H1 (cell line): ENCODE results near the gene ATPAF1. TPM values are rescaled to one million over a fixed set of nuclear protein-coding genes. Genes with fewer than 3 reads are reported as not detected.
A peak's percentile ranks its signal among the peaks of the same experiment; 100 is the strongest.

Experiments used
- CTCF ChIA-PET: fragments of 300-600 bp; sonication (Branson Sonifier 250); formaldehyde crosslinking; loops from one replicate; lab custom pipeline; 2021; ENCODE audit not compliant: partially characterized antibody; lab: Charles Lee
- POLR2A ChIA-PET: fragments of 300-600 bp; sonication (Branson Sonifier 250); formaldehyde crosslinking; loops from one replicate; lab custom pipeline; 2021; ENCODE audit warnings: inconsistent platforms; ENCODE audit not compliant: partially characterized antibody; lab: Charles Lee
- DNase-seq, 2 experiments: peaks; one replicate each; pipeline versions ENCODE4 v3.0.0 to v3.0.0-alpha.2; 2010 to 2022; ENCODE audit warnings: low spot score in 2 of 2, low read depth in 1 of 2, mixed read lengths in 1 of 2
- FAIRE-seq: peaks from 2 replicates; lab custom pipeline; 2011; peaks lifted over from hg19 to GRCh38; lab: Jason Lieb, UNC
- H2AFZ ChIP-seq: 2 replicates; pipeline ENCODE4 v1.8.1; 2012; ENCODE audit warnings: low read length, inconsistent platforms
- H2AK5ac ChIP-seq: 2 replicates; pipeline ENCODE4 v1.6.1; 2013; ENCODE audit warnings: low read depth, low read length
- H2BK120ac ChIP-seq: replicated peaks from 2 replicates; pipeline ENCODE3; 2013; ENCODE audit warnings: low read depth, low read length, inconsistent platforms
- H2BK12ac ChIP-seq: 2 replicates; pipeline ENCODE4 v1.6.1; 2013; ENCODE audit warnings: low read depth, low read length
- H2BK15ac ChIP-seq: 2 replicates; pipeline ENCODE4 v1.6.1; 2013; ENCODE audit warnings: low read length
- H2BK20ac ChIP-seq: 2 replicates; pipeline ENCODE4 v1.6.1; 2013; ENCODE audit warnings: low read length
- H2BK5ac ChIP-seq: 2 replicates; pipeline ENCODE4 v1.6.1; 2013; ENCODE audit warnings: low read depth, low read length
- H3K14ac ChIP-seq: 2 replicates; pipeline ENCODE4 v1.6.1; 2013; ENCODE audit warnings: inconsistent platforms; ENCODE audit not compliant: insufficient read length
- H3K18ac ChIP-seq: 2 replicates; pipeline ENCODE4 v1.6.1; 2013; ENCODE audit warnings: low read length; ENCODE audit errors: extremely low read depth
- H3K23ac ChIP-seq: 2 replicates; pipeline ENCODE4 v1.6.1; 2013; ENCODE audit warnings: inconsistent platforms; ENCODE audit not compliant: insufficient read length
- H3K23me2 ChIP-seq: 2 replicates; pipeline ENCODE4 v1.6.1; 2013; ENCODE audit warnings: low read depth, low read length
- H3K27ac ChIP-seq: 2 replicates; pipeline ENCODE4 v1.6.1; 2011; ENCODE audit warnings: low read depth, low read length, inconsistent platforms
- H3K27me3 ChIP-seq, 4 experiments: replicated peaks in 1 of 4; 1 replicate in 1 of 4; 2 replicates in 3 of 4; pipeline versions ENCODE4 v1.6.1 to v1.8.1; 2011 to 2013; ENCODE audit warnings: low read length in 3 of 4, mild to moderate bottlenecking in 3 of 4, inconsistent platforms in 2 of 4, mixed read lengths in 2 of 4, moderate library complexity in 1 of 4; ENCODE audit not compliant: control insufficient read depth in 3 of 4, insufficient read depth in 3 of 4; ENCODE audit errors: extremely low read depth in 1 of 4
- H3K36me3 ChIP-seq, 4 experiments: 2 replicates each; pipeline versions ENCODE4 v1.6.1 to v1.8.1; 2011 to 2013; ENCODE audit warnings: mild to moderate bottlenecking in 4 of 4, low read length in 3 of 4, moderate library complexity in 2 of 4, control low read depth in 1 of 4, inconsistent platforms in 1 of 4; ENCODE audit not compliant: insufficient read depth in 4 of 4, control insufficient read depth in 2 of 4
- H3K4ac ChIP-seq: replicated peaks from 2 replicates; pipeline ENCODE3; 2013; ENCODE audit warnings: low read length, low read depth, mixed read lengths, inconsistent platforms; ENCODE audit not compliant: insufficient read length
- H3K4me1 ChIP-seq, 4 experiments: replicated peaks in 1 of 4; 1 replicate in 1 of 4; 2 replicates in 3 of 4; pipeline versions ENCODE4 v1.6.1 to v1.8.1; 2011 to 2013; ENCODE audit warnings: low read length in 3 of 4, inconsistent platforms in 2 of 4, mixed read lengths in 1 of 4; ENCODE audit not compliant: insufficient read depth in 4 of 4, control insufficient read depth in 3 of 4
- H3K4me2 ChIP-seq, 2 experiments: 2 replicates each; pipeline versions ENCODE4 v1.6.1 to v1.8.1; 2011 to 2013; ENCODE audit warnings: low read depth in 2 of 2, low read length in 2 of 2, control low read depth in 1 of 2, inconsistent platforms in 1 of 2, mild to moderate bottlenecking in 1 of 2; ENCODE audit not compliant: insufficient read depth in 1 of 2
- H3K4me3 ChIP-seq, 4 experiments: fragments of 200-600, 300-600 bp in 1 of 4; sonication (generic), shearing (Covaris generic), sonication (Bioruptor Twin) in 1 of 4; 2 replicates each; pipeline versions ENCODE4 v1.5.1 to v1.8.1; 2011 to 2016; ENCODE audit warnings: low read length in 4 of 4, low read depth in 3 of 4, control low read depth in 2 of 4, inconsistent platforms in 2 of 4, mild to moderate bottlenecking in 2 of 4, mixed read lengths in 1 of 4, moderate library complexity in 1 of 4; ENCODE audit not compliant: insufficient read depth in 2 of 4; ENCODE audit errors: extremely low read depth in 1 of 4
- H3K56ac ChIP-seq: replicated peaks from 2 replicates; pipeline ENCODE3; 2013; ENCODE audit warnings: low read depth, mild to moderate bottlenecking, mixed read lengths, low read length, inconsistent platforms; ENCODE audit not compliant: insufficient read length
- H3K79me1 ChIP-seq: 2 replicates; pipeline ENCODE4 v1.6.1; 2013; ENCODE audit warnings: low read depth, low read length, control low read depth
- H3K79me2 ChIP-seq, 2 experiments: 2 replicates each; pipeline versions ENCODE4 v1.6.1 to v1.8.1; 2012 to 2013; ENCODE audit warnings: low read length in 2 of 2, mild to moderate bottlenecking in 2 of 2, inconsistent platforms in 1 of 2; ENCODE audit not compliant: insufficient read depth in 2 of 2, control insufficient read depth in 1 of 2
- H3K9ac ChIP-seq, 4 experiments: replicated peaks in 1 of 4; 1 replicate in 1 of 4; 2 replicates in 3 of 4; pipeline versions ENCODE4 v1.6.1 to v1.8.1; 2011 to 2013; ENCODE audit warnings: low read depth in 3 of 4, low read length in 3 of 4, control low read depth in 2 of 4, mild to moderate bottlenecking in 2 of 4, moderate library complexity in 2 of 4, inconsistent platforms in 1 of 4; ENCODE audit errors: extremely low read depth in 1 of 4
- H3K9me3 ChIP-seq, 2 experiments: 2 replicates each; pipeline versions ENCODE4 v1.6.1 to v1.8.1; 2012 to 2013; ENCODE audit warnings: mild to moderate bottlenecking in 2 of 2, moderate library complexity in 2 of 2, control low read depth in 1 of 2, inconsistent platforms in 1 of 2, low read depth in 1 of 2, low read length in 1 of 2, mixed read lengths in 1 of 2; ENCODE audit not compliant: insufficient read depth in 2 of 2
- H4K20me1 ChIP-seq, 2 experiments: replicated peaks in 1 of 2; 2 replicates each; pipeline versions ENCODE3 to v1.8.1; 2011 to 2013; ENCODE audit warnings: inconsistent platforms in 2 of 2, low read length in 2 of 2, mild to moderate bottlenecking in 1 of 2; ENCODE audit not compliant: insufficient read depth in 2 of 2, control insufficient read depth in 1 of 2
- H4K5ac ChIP-seq: 2 replicates; pipeline ENCODE4 v1.6.1; 2013; ENCODE audit warnings: low read length, low read depth, mixed read lengths, inconsistent platforms; ENCODE audit not compliant: insufficient read length
- H4K8ac ChIP-seq: 2 replicates; pipeline ENCODE4 v1.8.0; 2013; ENCODE audit warnings: mild to moderate bottlenecking, moderate library complexity, low read length, inconsistent platforms; ENCODE audit not compliant: insufficient read depth; ENCODE audit errors: extremely low read depth
- H4K91ac ChIP-seq: replicated peaks from 2 replicates; pipeline ENCODE3; 2013; ENCODE audit warnings: low read length, mixed read lengths, inconsistent platforms; ENCODE audit not compliant: insufficient read length
- ATF2 ChIP-seq: IDR thresholded peaks from 2 replicates; pipeline ENCODE4 v1.6.1; 2012; ENCODE audit warnings: low read length, inconsistent platforms
- HDAC2 ChIP-seq, 2 experiments: fragments of 300-600 bp in 1 of 2; sonication (generic) in 1 of 2; IDR thresholded peaks; 2 replicates each; pipeline ENCODE4 v1.6.1; 2011 to 2012; ENCODE audit warnings: low read depth in 2 of 2, low read length in 2 of 2, mild to moderate bottlenecking in 2 of 2, moderate library complexity in 2 of 2, borderline replicate concordance in 1 of 2, inconsistent platforms in 1 of 2
- POLR2A ChIP-seq, 2 experiments: IDR thresholded peaks; 1 replicate in 1 of 2; 2 replicates in 1 of 2; pipeline ENCODE4 v1.6.1; 2011; ENCODE audit warnings: low read depth in 2 of 2, low read length in 2 of 2, mild to moderate bottlenecking in 2 of 2; ENCODE audit errors: control extremely low read depth in 1 of 2
- POU5F1 ChIP-seq: IDR thresholded peaks from 2 replicates; pipeline ENCODE4 v1.6.1; 2011; ENCODE audit warnings: low read depth, mild to moderate bottlenecking, low read length, moderate library complexity
- RXRA ChIP-seq: IDR thresholded peaks from 2 replicates; pipeline ENCODE4 v1.6.1; 2011; ENCODE audit warnings: low read depth, mild to moderate bottlenecking, low read length, moderate library complexity; ENCODE audit not compliant: insufficient read depth
- TCF12 ChIP-seq: IDR thresholded peaks from 2 replicates; pipeline ENCODE4 v1.6.1; 2011; ENCODE audit warnings: low read depth, mild to moderate bottlenecking, low read length
- WGBS, 2 experiments: shearing (Covaris generic) in 1 of 2; methylation state at CpG; one replicate each; pipeline versions ENCODE4 v1.1.6 to v1.1.7; 2013 to 2015; ENCODE audit warnings: low lambda C conversion rate in 2 of 2, mixed read lengths in 2 of 2, inconsistent platforms in 1 of 2, low coverage in 1 of 2, missing lambda C conversion rate in 1 of 2; ENCODE audit not compliant: insufficient replicate concordance in 2 of 2, insufficient coverage in 1 of 2, insufficient read length in 1 of 2; ENCODE audit errors: extremely low coverage in 1 of 2, missing lambda C conversion rate in 1 of 2; 5-methylcytosine and 5-hydroxymethylcytosine counted together
- polyA plus RNA-seq, 7 experiments: library from polyadenylated mRNA; depleted of rRNA in 3 of 7; stranded (reverse) in 5 of 7; unstranded in 2 of 7; fragments of >200 nt in 5 of 7; fragments of 200-250 nt in 2 of 7; gene quantifications; 1 replicate in 5 of 7; 2 replicates in 1 of 7; 4 replicates in 1 of 7; pipeline versions ENCODE4 v1.2.1 to v1.2.3, GENCODE V29; 2011 to 2013; ENCODE audit warnings: missing spikeins in 2 of 7, mixed read lengths in 2 of 7
- total RNA-seq: library from RNA; stranded (reverse); fragmentation: NEBNext Ultra II Directional; extraction: Animal tissue kit (Norgen Biotek cat#: 25700); gene quantifications from 2 replicates; pipeline ENCODE4 v1.2.1, GENCODE V29; 2021

Gene ATPAF1
- total and polyA plus RNA-seq, 2 of the 8 experiments (the other 6 are each of a cell fraction or from before 2014, with no cell fraction given) = 46.7 to 55.9 TPM

- H2BK120ac ChIP-seq = no peak overlapping the region
- no peak overlapping the region for H2BK15ac ChIP-seq
- no peak overlapping the region for H3K4ac ChIP-seq
- H3K27me3 ChIP-seq = no peaks in the 10 kb centered on the region
- no peak overlapping the region for H3K4me3 ChIP-seq
- ChIA-PET POLR2A (interaction anchor here (0.6 to 1.9 kb wide), 4 partner anchors 14 to 54 kb away, joined by 3 to 6 read pairs (median 3); partner anchors contain the start of gene ATPAF1), CTCF (interaction anchor here (1.1 to 1.2 kb wide), 2 partner anchors 59 to 498 kb away, joined by 3 to 4 read pairs; no protein-coding TSS in a partner anchor)
- H3K9me3 ChIP-seq = no peaks in the 10 kb centered on the region
- H2BK12ac ChIP-seq = no peak overlapping the region
- no peak overlapping the region for H3K9ac ChIP-seq
- H2AFZ ChIP-seq = no peak overlapping the region
- no peak overlapping the region for H2BK5ac ChIP-seq
- peaks cover 7 to 59% (median 39%) of the 10 kb centered on the region in 4 experiments for H3K36me3 ChIP-seq
- no peak overlapping the region for H4K5ac ChIP-seq
- no peaks in the 10 kb centered on the region for H3K79me1 ChIP-seq
- peaks cover 1 to 8% (median 4%) of the 10 kb centered on the region in 4 experiments; a peak in 2 of 7 replicates for H3K4me1 ChIP-seq
- FAIRE-seq (peak; percentile 7), DNase-seq (no peak)
- H3K18ac ChIP-seq = no peak overlapping the region
- no peak overlapping the region for H3K4me2 ChIP-seq
- no peak overlapping the region for H2BK20ac ChIP-seq
- no peak overlapping the region for H3K14ac ChIP-seq
- H4K20me1 ChIP-seq = no peaks in the 10 kb centered on the region
- H3K27ac ChIP-seq = no peak overlapping the region
- no peaks in the 10 kb centered on the region for H3K79me2 ChIP-seq
- no peak overlapping the region for H3K23ac ChIP-seq
- WGBS, 2 experiments = 92% methylated on average over 1 of the region's 1 CpG; no CpG with 5 or more reads in 1 of the 2 experiments
- no peak overlapping the region for H4K8ac ChIP-seq
- H3K23me2 ChIP-seq = no peaks in the 10 kb centered on the region
- no peak overlapping the region for H3K56ac ChIP-seq
- H2AK5ac ChIP-seq = no peak overlapping the region
- no peak overlapping the region for H4K91ac ChIP-seq
- no peak for TF ChIP-seq ATF2
- no peak for TF ChIP-seq RXRA
- TF ChIP-seq HDAC2 (IDR thresholded peaks at IDR 0.05; ENCODE audit: borderline replicate concordance in 1 of 2, low read depth in 2 of 2, low read length in 2 of 2) = no peak
- no peak for TF ChIP-seq POLR2A (IDR thresholded peaks at IDR 0.05; ENCODE audit: control extremely low read depth in 1 of 2, low read depth in 2 of 2, low read length in 2 of 2)
- no peak for TF ChIP-seq TCF12
- no peak for TF ChIP-seq POU5F1
These were observed 13.3 kb upstream of the ATPAF1 start for GRCh38 chr1:46681333-46682034.
